ENCODE measurements around the gene NSFL1C. TPM values are rescaled to one million over a fixed set of nuclear protein-coding genes. Genes with fewer than 3 reads are reported as not detected.

The NSFL1C gene
- total and polyA plus RNA-seq, 3 donors from 2014 or later = 61.8 to 107 (median 63.9) TPM

DNA sequence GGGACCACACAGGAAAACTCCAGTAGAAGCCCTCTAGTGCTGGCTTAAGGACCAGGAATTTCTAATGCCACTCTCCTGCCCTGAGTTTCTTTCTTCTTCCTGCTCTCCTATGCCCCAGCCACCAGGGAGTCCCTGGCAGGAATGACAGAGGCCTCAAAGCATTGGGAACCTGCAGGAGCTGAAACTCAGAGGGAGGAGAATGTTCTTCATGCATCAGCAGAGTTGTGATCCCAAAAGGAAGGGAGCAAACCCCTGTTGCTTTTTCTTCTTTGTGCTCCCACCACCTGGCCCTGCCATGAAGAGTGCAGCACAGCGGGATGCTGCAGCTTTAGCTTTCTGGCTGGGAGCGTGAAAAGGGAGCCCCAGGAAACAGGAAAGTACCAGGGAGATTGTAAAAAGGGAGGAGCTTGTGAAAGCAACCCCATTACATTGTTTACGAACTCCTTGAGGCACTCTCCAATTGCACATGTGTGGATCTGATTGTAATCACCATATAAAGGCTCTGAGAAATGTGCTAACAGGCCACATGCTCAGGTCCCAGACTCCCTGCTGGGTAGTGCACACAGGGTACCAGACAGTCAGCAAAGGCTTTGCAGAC is 39.1 kb downstream of the NSFL1C start:
- intact Hi-C loops (cut with DNase I; ENCODE audit: low total_unique reads) = no loop called here
- Histone ChIP-seq H3K9me3 (no peaks in the 10 kb centered on the region), H3K27ac (no peak overlapping the region), H3K36me3 (ENCODE audit: low read depth, missing control alignments) (no peaks in the 10 kb centered on the region), H3K27me3 (no peaks in the 10 kb centered on the region), H3K4me1 (no peaks in the 10 kb centered on the region), H3K4me3 (no peak overlapping the region)
- no peak for DNase-seq
- WGBS, 2 donors = 50 to 54% methylated on average over 3 of the region's 3 CpGs
- TF ChIP-seq, protein P1, sequence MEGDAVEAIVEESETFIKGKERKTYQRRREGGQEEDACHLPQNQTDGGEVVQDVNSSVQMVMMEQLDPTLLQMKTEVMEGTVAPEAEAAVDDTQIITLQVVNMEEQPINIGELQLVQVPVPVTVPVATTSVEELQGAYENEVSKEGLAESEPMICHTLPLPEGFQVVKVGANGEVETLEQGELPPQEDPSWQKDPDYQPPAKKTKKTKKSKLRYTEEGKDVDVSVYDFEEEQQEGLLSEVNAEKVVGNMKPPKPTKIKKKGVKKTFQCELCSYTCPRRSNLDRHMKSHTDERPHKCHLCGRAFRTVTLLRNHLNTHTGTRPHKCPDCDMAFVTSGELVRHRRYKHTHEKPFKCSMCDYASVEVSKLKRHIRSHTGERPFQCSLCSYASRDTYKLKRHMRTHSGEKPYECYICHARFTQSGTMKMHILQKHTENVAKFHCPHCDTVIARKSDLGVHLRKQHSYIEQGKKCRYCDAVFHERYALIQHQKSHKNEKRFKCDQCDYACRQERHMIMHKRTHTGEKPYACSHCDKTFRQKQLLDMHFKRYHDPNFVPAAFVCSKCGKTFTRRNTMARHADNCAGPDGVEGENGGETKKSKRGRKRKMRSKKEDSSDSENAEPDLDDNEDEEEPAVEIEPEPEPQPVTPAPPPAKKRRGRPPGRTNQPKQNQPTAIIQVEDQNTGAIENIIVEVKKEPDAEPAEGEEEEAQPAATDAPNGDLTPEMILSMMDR (IDR thresholded peaks at IDR 0.05) = no peak
- no peak for TF ChIP-seq POLR2A (IDR thresholded peaks at IDR 0.05)

DNA sequence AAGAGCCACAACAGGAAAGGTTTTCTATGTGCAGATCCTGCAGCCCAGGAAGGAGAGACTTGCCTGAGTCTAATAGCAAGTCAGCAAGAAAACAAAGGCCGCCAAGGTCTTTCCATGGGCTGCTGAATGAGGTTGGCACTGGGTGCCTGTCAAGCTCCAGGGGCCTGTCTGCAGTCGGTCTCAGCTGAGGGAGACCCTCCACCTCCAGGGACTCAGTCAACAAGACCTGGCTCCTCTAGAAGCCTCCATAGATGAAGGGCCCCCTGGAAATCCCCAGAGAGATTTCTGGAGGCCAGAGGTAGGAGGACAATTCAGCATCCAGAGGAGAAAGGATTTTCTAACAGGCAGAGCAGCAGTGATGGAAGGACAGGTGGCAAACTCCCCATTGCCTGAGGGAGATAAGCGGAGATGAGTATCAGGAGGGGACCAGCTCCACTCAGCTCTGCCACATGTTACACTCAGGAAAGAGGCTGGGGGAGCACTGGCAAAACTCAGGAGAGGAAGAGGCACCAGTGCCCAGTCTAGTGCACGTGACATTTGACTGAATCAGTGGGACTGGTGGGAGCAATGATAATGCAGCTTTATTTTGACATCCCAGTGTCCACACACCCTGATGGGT is 40.3 kb downstream of the NSFL1C start:
- no peak for DNase-seq
- no peak overlapping the region for H3K4me3 ChIP-seq
- TF ChIP-seq POLR2A (IDR thresholded peaks at IDR 0.05) = no peak
- TF ChIP-seq, protein P1 (IDR thresholded peaks at IDR 0.05) = no peak
- intact Hi-C loops (cut with DNase I; ENCODE audit: low total_unique reads) = no loop called here
- no peaks in the 10 kb centered on the region for H3K36me3 ChIP-seq (ENCODE audit: low read depth, missing control alignments)
- H3K27me3 ChIP-seq = no peaks in the 10 kb centered on the region
- no peak overlapping the region for H3K27ac ChIP-seq
- no peaks in the 10 kb centered on the region for H3K9me3 ChIP-seq
- WGBS, 2 donors = 42 to 64% methylated on average over 3 to 4 of the region's 4 CpGs
- no peaks in the 10 kb centered on the region for H3K4me1 ChIP-seq

DNA sequence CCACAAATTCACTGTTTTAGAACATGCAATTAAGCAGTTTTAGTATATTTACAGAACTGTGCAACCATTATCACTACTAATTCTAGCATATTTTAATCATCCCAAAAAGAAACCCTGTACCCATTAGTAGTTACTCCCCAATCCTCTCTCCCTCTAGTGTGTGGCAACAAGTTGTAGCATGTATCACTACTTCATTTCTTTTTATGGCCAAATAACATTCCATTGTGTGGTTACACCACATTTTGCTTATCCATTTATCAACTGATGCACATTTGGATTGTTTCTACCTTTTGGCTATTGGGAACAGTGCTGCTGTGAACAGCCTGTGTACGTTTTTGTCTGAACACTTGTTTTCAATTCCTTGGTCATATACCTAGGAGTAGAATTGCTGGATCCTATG is 42.3 kb downstream of the NSFL1C start:
- no peaks in the 10 kb centered on the region for H3K27me3 ChIP-seq
- no peaks in the 10 kb centered on the region for H3K4me1 ChIP-seq
- TF ChIP-seq, protein P1 (IDR thresholded peaks at IDR 0.05) = no peak
- TF ChIP-seq POLR2A (IDR thresholded peaks at IDR 0.05) = no peak
- intact Hi-C loops (cut with DNase I; ENCODE audit: low total_unique reads) = no loop called here
- H3K9me3 ChIP-seq = no peaks in the 10 kb centered on the region
- H3K4me3 ChIP-seq = no peak overlapping the region
- H3K36me3 ChIP-seq (ENCODE audit: low read depth, missing control alignments) = no peaks in the 10 kb centered on the region
- DNase-seq = no peak
- WGBS, 2 donors = 67 to 68% methylated on average over 1 of the region's 1 CpG
- no peak overlapping the region for H3K27ac ChIP-seq

DNA sequence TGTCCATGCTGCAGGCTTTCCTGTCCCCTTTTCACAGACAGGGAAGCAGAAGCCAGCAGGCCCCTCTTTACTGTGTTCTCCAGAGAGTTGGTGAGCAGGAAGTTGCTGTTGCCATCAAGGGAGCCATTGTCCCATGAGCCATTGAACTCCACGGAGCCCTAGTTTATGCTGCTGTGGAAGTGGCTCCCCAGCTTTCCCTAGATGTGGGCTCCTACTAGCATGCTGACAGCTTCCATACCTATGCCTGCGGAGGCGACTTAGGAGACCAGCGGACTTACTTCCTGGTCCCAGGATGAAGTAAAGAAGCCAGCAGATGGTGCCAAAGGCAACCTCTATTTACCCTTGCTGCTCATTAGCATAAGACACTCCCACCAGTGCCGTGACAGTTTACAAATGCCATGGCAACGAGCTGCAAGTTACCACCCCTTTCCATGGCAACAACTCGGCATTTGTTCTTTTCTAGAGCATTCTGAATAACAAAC is 43.0 kb downstream of the NSFL1C start:
- Histone ChIP-seq H3K9me3 (no peaks in the 10 kb centered on the region), H3K36me3 (ENCODE audit: low read depth, missing control alignments) (no peaks in the 10 kb centered on the region), H3K4me3 (no peak overlapping the region), H3K27me3 (no peaks in the 10 kb centered on the region), H3K27ac (no peak overlapping the region), H3K4me1 (no peaks in the 10 kb centered on the region)
- TF ChIP-seq, protein P1 (IDR thresholded peaks at IDR 0.05) = no peak
- no peak for DNase-seq
- WGBS, 2 donors = 54 to 55% methylated on average over 7 of the region's 7 CpGs
- intact Hi-C loops (cut with DNase I; ENCODE audit: low total_unique reads) = no loop called here

DNA sequence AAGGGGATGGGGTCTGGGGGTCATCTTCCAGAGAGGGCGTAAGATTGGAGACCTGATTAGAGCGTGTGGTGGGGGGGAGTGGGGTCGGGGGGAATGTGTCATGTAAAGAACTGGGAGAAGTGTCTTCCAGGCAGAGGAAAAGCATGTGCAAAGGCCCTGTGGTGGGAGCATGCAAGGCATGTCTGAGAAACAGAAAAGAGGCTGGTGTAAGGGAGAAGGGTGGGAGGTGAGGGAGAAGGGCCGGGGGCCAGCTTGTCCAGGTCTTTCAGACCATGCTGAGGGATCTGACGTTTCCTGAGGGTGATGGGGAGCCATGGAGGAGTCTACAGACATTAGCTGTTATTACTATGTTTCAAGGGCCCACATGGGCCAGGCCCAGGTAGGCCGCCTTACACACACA is 43.4 kb downstream of the NSFL1C start:
- intact Hi-C loops (cut with DNase I; ENCODE audit: low total_unique reads) = no loop called here
- Histone ChIP-seq H3K27me3 (no peaks in the 10 kb centered on the region), H3K36me3 (ENCODE audit: low read depth, missing control alignments) (no peaks in the 10 kb centered on the region), H3K27ac (no peak overlapping the region), H3K4me1 (no peaks in the 10 kb centered on the region), H3K9me3 (no peaks in the 10 kb centered on the region), H3K4me3 (no peak overlapping the region)
- 81 to 88% methylated on average over 6 of the region's 6 CpGs for WGBS, 2 donors
- no peak for DNase-seq
- no peak for TF ChIP-seq POLR2A (IDR thresholded peaks at IDR 0.05)
- TF ChIP-seq, protein P1 (IDR thresholded peaks at IDR 0.05) = no peak
